HUES6 (cell line): ENCODE results near the gene MYRFL.
"Not testable (repeated sequence)": the region's sequence is repeated elsewhere in the genome, so short reads cannot be mapped to it uniquely, and the experiment has no call there.

ENCODE experiments used
- H3K27ac ChIP-seq: 2 replicates; pipeline ENCODE4 v1.7.0; 2013; ENCODE audit warnings: low read depth, mild to moderate bottlenecking, low read length, inconsistent platforms
- H3K27me3 ChIP-seq: 2 replicates; pipeline ENCODE4 v1.6.1; 2013; ENCODE audit warnings: low read length; ENCODE audit not compliant: control insufficient read depth, insufficient read depth
- H3K36me3 ChIP-seq: 2 replicates; pipeline ENCODE4 v1.6.1; 2013; ENCODE audit warnings: low read length; ENCODE audit not compliant: control insufficient read depth, insufficient read depth
- H3K4me1 ChIP-seq: 2 replicates; pipeline ENCODE4 v1.6.1; 2013; ENCODE audit warnings: low read length; ENCODE audit not compliant: control insufficient read depth, insufficient read depth
- H3K4me3 ChIP-seq: 2 replicates; pipeline ENCODE4 v1.5.1; 2013; ENCODE audit warnings: low read depth, low read length
- H3K9ac ChIP-seq: one replicate; pipeline ENCODE4 v1.6.1; 2013; ENCODE audit warnings: mild to moderate bottlenecking, low read length
- H3K9me3 ChIP-seq: 2 replicates; pipeline ENCODE4 v1.6.1; 2013; ENCODE audit warnings: low read depth, low read length; ENCODE audit not compliant: control insufficient read depth, insufficient read depth

Gene MYRFL

GRCh38 chr12:69985656-69986055, 160.6 kb downstream of the MYRFL start:
- no peak overlapping the region for H3K9ac ChIP-seq
- no peak overlapping the region for H3K4me3 ChIP-seq
- no peaks in the 10 kb centered on the region for H3K4me1 ChIP-seq
- no peaks in the 10 kb centered on the region for H3K27me3 ChIP-seq
- H3K9me3 ChIP-seq, result peaks cover 5% of the 10 kb centered on the region; the same call in 1 of the 2 replicates
- H3K27ac ChIP-seq, result no peak overlapping the region
- no peaks in the 10 kb centered on the region for H3K36me3 ChIP-seq

DNA sequence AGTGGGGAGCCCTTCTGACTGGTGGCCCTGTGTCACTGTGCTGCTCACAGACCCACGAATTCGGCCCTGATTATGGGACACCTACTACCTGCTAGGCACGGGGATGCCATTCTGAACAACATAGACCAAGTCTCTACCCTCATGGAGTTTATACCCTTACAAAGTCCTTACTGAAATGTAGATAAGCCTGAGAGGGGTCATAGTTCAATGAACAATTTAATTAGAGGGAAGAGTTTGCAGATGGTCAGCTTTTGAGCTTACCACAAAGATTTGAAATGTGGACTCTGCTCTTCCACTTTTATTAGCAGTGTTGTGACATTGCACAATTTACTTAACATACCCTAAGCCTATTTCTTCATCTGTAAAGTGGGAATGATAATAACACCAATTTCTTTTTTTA, 161.1 kb downstream of the MYRFL start:
- Histone ChIP-seq H3K9ac (no peak overlapping the region), H3K27ac (no peak overlapping the region), H3K36me3 (no peaks in the 10 kb centered on the region), H3K4me3 (no peak overlapping the region), H3K9me3 (peaks cover 5% of the 10 kb centered on the region; the same call in 1 of the 2 replicates), H3K4me1 (no peaks in the 10 kb centered on the region), H3K27me3 (no peaks in the 10 kb centered on the region)

DNA sequence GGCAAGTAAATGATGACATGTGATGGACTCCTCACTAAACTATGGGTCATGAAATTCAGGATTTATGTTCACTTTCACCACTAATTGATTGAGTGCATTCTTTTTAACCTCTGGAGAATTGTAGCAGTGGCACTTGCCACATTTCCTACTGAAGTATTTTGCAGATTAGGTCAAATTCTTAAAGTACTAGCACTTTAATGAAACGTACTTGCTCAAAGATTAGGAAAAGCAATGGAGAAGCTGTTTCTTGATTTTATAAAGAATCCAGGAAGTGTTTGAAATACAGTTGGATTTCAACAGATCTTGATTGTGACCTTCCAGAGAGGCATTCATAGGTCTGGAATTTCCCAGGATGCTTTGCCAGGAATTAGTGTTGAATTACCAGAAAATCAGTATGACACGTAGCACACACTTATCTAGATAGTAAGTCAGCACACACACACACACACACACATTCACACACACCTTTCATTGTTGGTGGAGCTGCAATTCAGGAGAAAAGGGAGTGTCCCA, 162.6 kb downstream of the MYRFL start:
- Histone ChIP-seq H3K36me3 (no peaks in the 10 kb centered on the region), H3K27ac (no peak overlapping the region), H3K9ac (no peak overlapping the region), H3K4me3 (no peak overlapping the region), H3K9me3 (peaks cover 5% of the 10 kb centered on the region; the same call in 1 of the 2 replicates), H3K4me1 (no peaks in the 10 kb centered on the region), H3K27me3 (no peaks in the 10 kb centered on the region)

DNA sequence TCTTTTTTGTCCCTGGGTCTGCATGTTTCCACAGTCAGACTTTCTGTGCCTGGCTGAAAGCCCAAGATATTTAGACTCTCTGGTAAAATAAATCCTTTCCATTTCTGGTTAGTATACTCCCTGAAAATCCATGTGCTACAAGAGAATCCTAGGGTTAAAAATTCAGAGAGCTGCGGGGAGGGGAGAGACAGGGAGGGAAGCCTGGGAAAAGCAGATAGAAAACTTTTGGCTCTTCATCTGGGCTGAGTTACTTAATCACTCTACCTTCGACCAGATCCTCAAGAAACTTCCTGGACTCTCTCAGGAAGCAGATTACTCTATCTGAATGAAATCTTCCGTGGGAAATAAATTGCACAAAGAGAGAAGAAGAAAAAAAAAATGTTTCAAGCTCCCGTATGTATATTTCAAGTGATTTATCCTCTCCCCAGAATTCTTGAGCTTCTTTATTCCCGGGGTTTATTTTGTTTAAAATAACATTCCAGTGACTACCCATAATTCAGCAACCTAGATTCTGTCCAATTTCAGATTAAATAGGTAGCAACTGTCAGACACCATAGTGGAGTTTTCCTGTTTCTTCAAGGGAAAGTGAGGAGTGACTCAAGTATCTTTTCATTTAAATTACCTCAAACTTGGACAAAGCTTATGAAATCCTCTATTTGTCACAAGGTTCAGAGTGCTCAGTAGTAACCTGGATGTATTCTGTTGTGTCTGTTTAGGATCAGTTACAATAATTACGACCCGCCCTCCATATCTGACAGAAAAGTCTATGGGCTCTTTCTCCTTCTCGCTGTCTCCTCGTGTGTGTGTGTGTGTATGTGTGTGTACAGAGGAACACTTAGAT, 163.7 kb downstream of the MYRFL start:
- H3K27ac ChIP-seq, result no peak overlapping the region
- H3K9ac ChIP-seq, result no peak overlapping the region
- no peak overlapping the region for H3K4me3 ChIP-seq

DNA sequence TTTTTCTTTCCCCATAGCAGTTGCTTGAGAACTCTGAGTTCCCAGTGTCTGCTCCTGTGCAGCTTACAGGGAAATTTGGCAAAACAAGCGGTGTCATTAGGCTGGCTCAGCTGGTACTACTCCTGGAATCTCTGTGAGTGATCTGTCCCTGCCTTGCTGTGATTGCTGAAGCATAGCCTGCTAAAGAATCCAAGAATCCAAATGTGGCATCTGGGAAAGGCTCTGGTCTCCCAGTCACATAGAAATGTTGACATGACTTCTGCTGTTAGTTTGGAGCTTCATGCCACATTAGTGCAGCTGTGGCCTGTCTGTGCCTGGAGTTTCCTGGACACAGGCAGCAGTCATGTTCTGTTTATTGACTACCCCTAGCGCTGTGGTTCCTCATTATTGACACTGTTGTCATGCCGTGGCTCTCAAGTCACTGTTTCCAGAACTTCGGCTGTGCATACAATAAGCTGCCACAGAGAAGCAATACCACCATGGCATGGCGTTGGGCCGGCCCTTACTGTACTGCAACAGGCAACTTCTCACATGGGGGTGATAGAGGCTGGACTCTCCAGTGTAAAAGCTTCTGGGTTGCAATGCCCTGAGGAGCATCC, 166.8 kb downstream of the MYRFL start:
- Histone ChIP-seq H3K4me3 (no peak overlapping the region), H3K27ac (no peak overlapping the region), H3K9ac (no peak overlapping the region), H3K27me3 (no peaks in the 10 kb centered on the region), H3K9me3 (no peaks in the 10 kb centered on the region), H3K36me3 (no peaks in the 10 kb centered on the region), H3K4me1 (no peaks in the 10 kb centered on the region)

More for the DNA sequence above, 163.7 kb downstream of the MYRFL start:
- no peaks in the 10 kb centered on the region for H3K36me3 ChIP-seq
- peaks cover 5% of the 10 kb centered on the region; the same call in 1 of the 2 replicates for H3K9me3 ChIP-seq
- H3K27me3 ChIP-seq, result no peaks in the 10 kb centered on the region
- H3K4me1 ChIP-seq, result no peaks in the 10 kb centered on the region

DNA sequence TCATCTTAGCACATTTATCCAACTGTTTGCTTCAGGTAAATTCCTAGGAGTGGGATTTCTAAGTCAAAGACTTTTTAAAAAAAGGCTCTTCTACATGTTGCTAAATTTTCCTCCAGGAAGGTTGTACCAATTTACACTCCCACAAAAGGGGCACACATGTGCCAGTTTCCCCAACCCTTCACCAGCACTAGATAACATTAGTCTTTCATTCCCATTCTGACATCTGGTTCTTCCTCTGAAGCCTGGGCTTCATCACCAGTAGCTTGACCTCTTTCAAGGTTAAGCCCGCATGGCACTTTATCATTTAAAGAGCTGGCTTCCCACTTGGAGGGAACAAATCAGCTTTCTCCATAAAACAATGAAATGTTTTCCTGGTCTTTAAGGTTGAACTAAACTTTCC, 168.4 kb downstream of the MYRFL start:
- Histone ChIP-seq H3K27me3 (no peaks in the 10 kb centered on the region), H3K27ac (no peak overlapping the region), H3K9ac (no peak overlapping the region), H3K9me3 (no peaks in the 10 kb centered on the region), H3K36me3 (no peaks in the 10 kb centered on the region), H3K4me1 (no peaks in the 10 kb centered on the region), H3K4me3 (no peak overlapping the region)

- H3K9me3 ChIP-seq, H3K36me3 ChIP-seq, H3K27ac ChIP-seq, H3K9ac ChIP-seq, H3K4me3 ChIP-seq, H3K4me1 ChIP-seq, H3K27me3 ChIP-seq: not testable (repeated sequence)
Observed at GRCh38 chr12:69994086-69994485, 169.1 kb downstream of the MYRFL start.

- Histone ChIP-seq H3K36me3 (no peaks in the 10 kb centered on the region), H3K9me3 (no peaks in the 10 kb centered on the region), H3K4me3 (no peak overlapping the region), H3K4me1 (no peaks in the 10 kb centered on the region), H3K27me3 (no peaks in the 10 kb centered on the region), H3K9ac (no peak overlapping the region), H3K27ac (no peak overlapping the region)
Observed at GRCh38 chr12:69994724-69995173, 169.7 kb downstream of the MYRFL start.

GRCh38 chr12:69996241-69996640, 171.2 kb downstream of the MYRFL start:
- H3K4me3 ChIP-seq, result no peak overlapping the region
- no peaks in the 10 kb centered on the region for H3K9me3 ChIP-seq
- no peaks in the 10 kb centered on the region for H3K27me3 ChIP-seq
- no peaks in the 10 kb centered on the region; the same call in 1 of the 2 replicates for H3K4me1 ChIP-seq
- no peak overlapping the region for H3K9ac ChIP-seq
- H3K36me3 ChIP-seq, result no peaks in the 10 kb centered on the region
- H3K27ac ChIP-seq, result no peak overlapping the region

DNA sequence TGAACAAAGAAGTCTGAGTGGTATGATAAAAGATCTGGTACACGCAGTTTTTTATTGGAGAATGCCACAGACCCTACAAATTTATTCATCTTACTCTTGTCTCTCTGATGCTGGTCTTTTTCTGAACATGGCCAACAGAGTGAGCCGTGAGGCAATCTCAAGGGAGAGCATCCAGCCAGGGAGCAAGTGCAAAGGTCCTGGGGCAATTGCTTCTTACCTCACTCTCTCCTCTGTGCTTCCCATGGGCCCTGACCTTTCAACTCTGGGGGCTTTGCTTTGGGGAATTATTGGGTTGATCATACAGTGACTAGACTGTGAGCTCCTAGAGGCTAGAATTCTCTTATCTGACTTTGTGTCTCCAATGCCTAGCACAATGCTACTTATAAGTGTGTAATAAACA, 171.7 kb downstream of the MYRFL start:
- no peaks in the 10 kb centered on the region; the same call in 1 of the 2 replicates for H3K4me1 ChIP-seq
- H3K27ac ChIP-seq, result no peak overlapping the region
- H3K9ac ChIP-seq, result no peak overlapping the region
- H3K27me3 ChIP-seq, result no peaks in the 10 kb centered on the region
- H3K9me3 ChIP-seq, result no peaks in the 10 kb centered on the region
- no peak overlapping the region for H3K4me3 ChIP-seq
- H3K36me3 ChIP-seq, result no peaks in the 10 kb centered on the region

- no peak overlapping the region for H3K4me3 ChIP-seq
- no peaks in the 10 kb centered on the region for H3K9me3 ChIP-seq
- peaks cover 3% of the 10 kb centered on the region; the same call in 1 of the 2 replicates for H3K4me1 ChIP-seq
- no peaks in the 10 kb centered on the region for H3K36me3 ChIP-seq
- no peaks in the 10 kb centered on the region for H3K27me3 ChIP-seq
- no peak overlapping the region for H3K9ac ChIP-seq
- H3K27ac ChIP-seq, result no peak overlapping the region
Observed at GRCh38 chr12:69998011-69998410, 173.0 kb downstream of the MYRFL start.
